K562 (cell line): ENCODE measurements around the gene FKRP. TPM values are rescaled to one million over a fixed set of nuclear protein-coding genes. Genes with fewer than 3 reads are reported as not detected.

ENCODE experiments used
- KAT7 ChIP-seq: sonication (generic); formaldehyde crosslinking; IDR thresholded peaks from 2 replicates; pipeline ENCODE4 v1.8.0; 2022; ENCODE audit warnings: missing genetic modification reagents, mild to moderate bottlenecking, borderline replicate concordance
- RBM14 ChIP-seq: fragments of 200-400 bp; formaldehyde crosslinking; IDR thresholded peaks from 2 replicates; pipeline ENCODE4 v1.6.1; 2018; ENCODE audit warnings: low read depth, mild to moderate bottlenecking, low read length, moderate library complexity, borderline replicate concordance; ENCODE audit not compliant: insufficient read depth
- ZBTB7A ChIP-seq: IDR thresholded peaks from 2 replicates; pipeline ENCODE4 v1.6.1; 2011; ENCODE audit warnings: low read depth, mild to moderate bottlenecking, low read length, moderate library complexity, borderline replicate concordance; ENCODE audit not compliant: control insufficient read depth
- polyA plus RNA-seq, 8 experiments: library from polyadenylated mRNA; depleted of rRNA in 4 of 8; stranded (reverse) in 5 of 8; unstranded in 3 of 8; fragments of >200 nt; fragmentation: Nextera tagmentation in 2 of 8; fragmentation: Illumina TruSeq in 1 of 8; extraction: Ambion mirVana in 2 of 8; extraction: Trizol in 1 of 8; gene quantifications; 2 replicates each; pipeline versions ENCODE4 v1.2.1 to v1.2.3, GENCODE V29; 2011 to 2014; ENCODE audit warnings: inconsistent platforms in 1 of 8, missing spikeins in 1 of 8
- total RNA-seq, 7 experiments: library from RNA; depleted of rRNA in 6 of 7; stranded (reverse); fragments of >200 nt in 6 of 7; fragmentation: Illumina TruSeq in 2 of 7; extraction: Trizol in 2 of 7; gene quantifications; 2 replicates each; pipeline versions ENCODE4 v1.2.1 to v1.2.3, GENCODE V29; 2011 to 2021; ENCODE audit warnings: low replicate concordance in 1 of 7
- TF ChIP-seq, protein P1 (sequence below): fragments of 450-650 bp; IDR thresholded peaks from 2 replicates; pipeline ENCODE4 v1.6.1; 2018; ENCODE audit not compliant: partially characterized antibody
- TF ChIP-seq, protein P2 (sequence below): fragments of 450-650 bp; formaldehyde crosslinking; IDR thresholded peaks from 2 replicates; pipeline ENCODE4 v1.4.0; 2020; ENCODE audit warnings: mild to moderate bottlenecking, moderate library complexity
- TF ChIP-seq, protein P3 (sequence below): sonication (generic); formaldehyde crosslinking; IDR thresholded peaks from 2 replicates; pipeline ENCODE4 v1.8.1; 2023; ENCODE audit warnings: mild to moderate bottlenecking, missing genetic modification reagents

The FKRP gene
- total and polyA plus RNA-seq, 9 of the 15 experiments (the other 6 are each of a cell fraction or from before 2014, with no cell fraction given): 0.68 to 16.1 (median 6.5) TPM

DNA sequence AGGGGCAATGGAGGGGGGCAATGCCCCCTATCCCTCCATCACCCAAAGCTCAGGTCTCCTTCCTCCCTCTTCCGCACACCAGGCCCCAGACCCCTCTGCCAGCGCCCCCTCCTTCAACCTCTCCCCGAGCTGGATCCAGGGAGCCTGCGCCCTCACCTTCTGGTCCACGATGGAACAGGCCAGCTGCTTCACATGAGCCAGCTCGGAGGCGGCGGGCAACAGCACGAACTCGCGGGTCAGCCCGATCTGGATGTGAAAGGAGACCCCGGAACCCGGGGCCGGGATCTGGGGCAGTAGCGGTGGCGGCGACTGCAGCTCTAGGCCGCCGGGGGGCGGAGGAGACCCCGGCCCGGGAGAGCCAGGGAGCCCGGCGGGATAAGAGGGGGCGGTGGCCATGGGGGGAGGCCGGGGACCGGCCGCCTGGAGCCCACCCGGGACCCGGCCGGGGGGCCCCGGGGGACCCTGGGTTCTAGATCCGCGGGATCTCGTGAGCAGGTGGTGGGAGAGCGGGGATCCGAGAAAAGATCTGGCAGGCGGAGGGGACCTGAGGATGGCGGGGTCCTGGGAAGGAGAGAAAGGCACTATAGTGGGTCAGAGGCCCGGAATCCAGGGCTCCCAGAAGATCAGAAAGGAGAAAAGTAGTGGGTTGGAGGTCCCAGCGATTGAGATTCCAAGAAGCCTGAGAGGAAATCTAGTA lies 29.7 kb upstream of the FKRP start (continued):
- TF ChIP-seq, protein P1, sequence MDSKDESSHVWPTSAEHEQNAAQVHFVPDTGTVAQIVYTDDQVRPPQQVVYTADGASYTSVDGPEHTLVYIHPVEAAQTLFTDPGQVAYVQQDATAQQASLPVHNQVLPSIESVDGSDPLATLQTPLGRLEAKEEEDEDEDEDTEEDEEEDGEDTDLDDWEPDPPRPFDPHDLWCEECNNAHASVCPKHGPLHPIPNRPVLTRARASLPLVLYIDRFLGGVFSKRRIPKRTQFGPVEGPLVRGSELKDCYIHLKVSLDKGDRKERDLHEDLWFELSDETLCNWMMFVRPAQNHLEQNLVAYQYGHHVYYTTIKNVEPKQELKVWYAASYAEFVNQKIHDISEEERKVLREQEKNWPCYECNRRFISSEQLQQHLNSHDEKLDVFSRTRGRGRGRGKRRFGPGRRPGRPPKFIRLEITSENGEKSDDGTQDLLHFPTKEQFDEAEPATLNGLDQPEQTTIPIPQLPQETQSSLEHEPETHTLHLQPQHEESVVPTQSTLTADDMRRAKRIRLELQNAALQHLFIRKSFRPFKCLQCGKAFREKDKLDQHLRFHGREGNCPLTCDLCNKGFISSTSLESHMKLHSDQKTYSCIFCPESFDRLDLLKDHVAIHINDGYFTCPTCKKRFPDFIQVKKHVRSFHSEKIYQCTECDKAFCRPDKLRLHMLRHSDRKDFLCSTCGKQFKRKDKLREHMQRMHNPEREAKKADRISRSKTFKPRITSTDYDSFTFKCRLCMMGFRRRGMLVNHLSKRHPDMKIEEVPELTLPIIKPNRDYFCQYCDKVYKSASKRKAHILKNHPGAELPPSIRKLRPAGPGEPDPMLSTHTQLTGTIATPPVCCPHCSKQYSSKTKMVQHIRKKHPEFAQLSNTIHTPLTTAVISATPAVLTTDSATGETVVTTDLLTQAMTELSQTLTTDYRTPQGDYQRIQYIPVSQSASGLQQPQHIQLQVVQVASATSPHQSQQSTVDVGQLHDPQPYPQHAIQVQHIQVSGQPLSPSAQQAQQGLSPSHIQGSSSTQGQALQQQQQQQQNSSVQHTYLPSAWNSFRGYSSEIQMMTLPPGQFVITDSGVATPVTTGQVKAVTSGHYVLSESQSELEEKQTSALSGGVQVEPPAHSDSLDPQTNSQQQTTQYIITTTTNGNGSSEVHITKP: peak; percentile 87
- TF ChIP-seq, protein P2, sequence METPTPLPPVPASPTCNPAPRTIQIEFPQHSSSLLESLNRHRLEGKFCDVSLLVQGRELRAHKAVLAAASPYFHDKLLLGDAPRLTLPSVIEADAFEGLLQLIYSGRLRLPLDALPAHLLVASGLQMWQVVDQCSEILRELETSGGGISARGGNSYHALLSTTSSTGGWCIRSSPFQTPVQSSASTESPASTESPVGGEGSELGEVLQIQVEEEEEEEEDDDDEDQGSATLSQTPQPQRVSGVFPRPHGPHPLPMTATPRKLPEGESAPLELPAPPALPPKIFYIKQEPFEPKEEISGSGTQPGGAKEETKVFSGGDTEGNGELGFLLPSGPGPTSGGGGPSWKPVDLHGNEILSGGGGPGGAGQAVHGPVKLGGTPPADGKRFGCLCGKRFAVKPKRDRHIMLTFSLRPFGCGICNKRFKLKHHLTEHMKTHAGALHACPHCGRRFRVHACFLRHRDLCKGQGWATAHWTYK (CRISPR knock-in tag): no peak
- TF ChIP-seq RBM14: 0 out of 2 replicates have a peak, but pooled peaks have one; percentile 35
- TF ChIP-seq, protein P3, sequence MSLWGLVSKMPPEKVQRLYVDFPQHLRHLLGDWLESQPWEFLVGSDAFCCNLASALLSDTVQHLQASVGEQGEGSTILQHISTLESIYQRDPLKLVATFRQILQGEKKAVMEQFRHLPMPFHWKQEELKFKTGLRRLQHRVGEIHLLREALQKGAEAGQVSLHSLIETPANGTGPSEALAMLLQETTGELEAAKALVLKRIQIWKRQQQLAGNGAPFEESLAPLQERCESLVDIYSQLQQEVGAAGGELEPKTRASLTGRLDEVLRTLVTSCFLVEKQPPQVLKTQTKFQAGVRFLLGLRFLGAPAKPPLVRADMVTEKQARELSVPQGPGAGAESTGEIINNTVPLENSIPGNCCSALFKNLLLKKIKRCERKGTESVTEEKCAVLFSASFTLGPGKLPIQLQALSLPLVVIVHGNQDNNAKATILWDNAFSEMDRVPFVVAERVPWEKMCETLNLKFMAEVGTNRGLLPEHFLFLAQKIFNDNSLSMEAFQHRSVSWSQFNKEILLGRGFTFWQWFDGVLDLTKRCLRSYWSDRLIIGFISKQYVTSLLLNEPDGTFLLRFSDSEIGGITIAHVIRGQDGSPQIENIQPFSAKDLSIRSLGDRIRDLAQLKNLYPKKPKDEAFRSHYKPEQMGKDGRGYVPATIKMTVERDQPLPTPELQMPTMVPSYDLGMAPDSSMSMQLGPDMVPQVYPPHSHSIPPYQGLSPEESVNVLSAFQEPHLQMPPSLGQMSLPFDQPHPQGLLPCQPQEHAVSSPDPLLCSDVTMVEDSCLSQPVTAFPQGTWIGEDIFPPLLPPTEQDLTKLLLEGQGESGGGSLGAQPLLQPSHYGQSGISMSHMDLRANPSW (CRISPR knock-in tag): no peak
- peak; percentile 94 for TF ChIP-seq ZBTB7A
- 0 out of 2 replicates have a peak, but pooled peaks have one; percentile 28 for TF ChIP-seq KAT7
